HCT116 (cell line): ENCODE measurements around the gene PIP5KL1. TPM values are rescaled to one million over a fixed set of nuclear protein-coding genes. Genes with fewer than 3 reads are reported as not detected.

Experiments used
- ATAC-seq: fragments of 200-7000 bp; cut with Tn5 transposase; 2 replicates; pipeline ENCODE4 v1.9.1; 2020; ENCODE audit warnings: mild to moderate bottlenecking, moderate library complexity
- BruUV-seq: library from RNA; stranded (reverse); fragments of 400-500 nt; replicated peaks from 2 replicates; lab custom pipeline; 2021; lab: Mats Ljungman, UMichigan
- CTCF ChIA-PET: fragments of 300-600 bp; sonication (Branson Sonifier 250); formaldehyde crosslinking; loops from one replicate; lab custom pipeline; 2021; ENCODE audit warnings: antibody characterized with exemption; lab: Charles Lee
- POLR2A ChIA-PET: fragments of 300-600, 350-600 bp; sonication (Branson Sonifier 250); formaldehyde crosslinking; loops from one replicate; lab custom pipeline; 2021; ENCODE audit warnings: antibody characterized with exemption; lab: Charles Lee
- RAD21 ChIA-PET, 2 experiments: fragments of 300-600 bp; sonication (Branson Sonifier 250); formaldehyde crosslinking; loops; one replicate each; lab custom pipeline; 2023; ENCODE audit warnings: low total read pairs in 2 of 2; ENCODE audit not compliant: uncharacterized antibody in 2 of 2, unreplicated experiment in 2 of 2, low non-redundant PET in 1 of 2; lab: Charles Lee
- DNase-seq: peaks from one replicate; pipeline ENCODE4 v3.0.0-alpha.2; 2010; ENCODE audit warnings: low read depth, low spot score
- H2AFZ ChIP-seq: fragments of 200-600 bp; shearing (Covaris generic), sonication (generic); 2 replicates; pipeline ENCODE4 v1.6.1; 2017; ENCODE audit warnings: low read depth, mixed run types, mixed read lengths, antibody characterized with exemption, low read length; ENCODE audit not compliant: poor library complexity, severe bottlenecking
- H3K27ac ChIP-seq: 2 replicates; pipeline ENCODE4 v1.5.1; 2012; ENCODE audit warnings: low read depth, low read length
- H3K27me3 ChIP-seq: fragments of 200-600 bp; sonication (generic); 2 replicates; pipeline ENCODE4 v1.6.1; 2016; ENCODE audit warnings: mixed run types, low read length, mixed read lengths; ENCODE audit not compliant: insufficient read depth
- H3K36me3 ChIP-seq, 2 experiments: fragments of 200-500 bp in 1 of 2; fragments of 200-600 bp in 1 of 2; sonication (Bioruptor generic) in 1 of 2; sonication (generic) in 1 of 2; 2 replicates each; pipeline versions ENCODE4 v1.5.1 to v1.6.1; 2014 to 2016; ENCODE audit warnings: low read length in 2 of 2, inconsistent platforms in 1 of 2, mixed read lengths in 1 of 2, mixed run types in 1 of 2; ENCODE audit not compliant: insufficient read depth in 2 of 2, control insufficient read depth in 1 of 2
- H3K4me1 ChIP-seq, 2 experiments: fragments of 200-600 bp in 1 of 2; sonication (generic) in 1 of 2; 2 replicates each; pipeline versions ENCODE4 v1.5.1 to v1.6.1; 2012 to 2017; ENCODE audit warnings: low read length in 2 of 2, inconsistent platforms in 1 of 2, mild to moderate bottlenecking in 1 of 2, mixed read lengths in 1 of 2, mixed run types in 1 of 2, moderate library complexity in 1 of 2; ENCODE audit not compliant: insufficient read depth in 2 of 2, control insufficient read depth in 1 of 2
- H3K4me2 ChIP-seq: fragments of 200-600 bp; sonication (generic); 2 replicates; pipeline ENCODE4 v1.6.1; 2017; ENCODE audit warnings: mixed run types, low read length, mixed read lengths
- H3K4me3 ChIP-seq, 2 experiments: fragments of 200-600 bp in 1 of 2; sonication (generic) in 1 of 2; replicated peaks in 1 of 2; 2 replicates each; pipeline ENCODE4 v1.5.1; 2011 to 2016; ENCODE audit warnings: low read length in 2 of 2, control low read depth in 1 of 2, low read depth in 1 of 2, mild to moderate bottlenecking in 1 of 2, mixed read lengths in 1 of 2, mixed run types in 1 of 2
- H3K79me2 ChIP-seq: fragments of 200-600 bp; sonication (generic); 2 replicates; pipeline ENCODE4 v1.6.1; 2017; ENCODE audit warnings: mild to moderate bottlenecking, mixed run types, low read length, moderate library complexity, mixed read lengths; ENCODE audit not compliant: insufficient read depth
- H3K9ac ChIP-seq: fragments of 200-600 bp; sonication (generic); 2 replicates; pipeline ENCODE4 v1.6.1; 2016; ENCODE audit warnings: low read length, mixed read lengths
- H3K9me2 ChIP-seq: fragments of 200-600 bp; sonication (generic), shearing (Covaris generic); 2 replicates; pipeline ENCODE4 v1.6.1; 2017; ENCODE audit warnings: mixed run types, mild to moderate bottlenecking, moderate library complexity; ENCODE audit not compliant: insufficient read depth
- H3K9me3 ChIP-seq, 2 experiments: fragments of 200-500 bp in 1 of 2; fragments of 200-600 bp in 1 of 2; sonication (Bioruptor generic) in 1 of 2; sonication (generic) in 1 of 2; 2 replicates each; pipeline ENCODE4 v1.6.1; 2014 to 2017; ENCODE audit warnings: low read length in 2 of 2, mixed read lengths in 2 of 2, inconsistent platforms in 1 of 2, low read depth in 1 of 2, mild to moderate bottlenecking in 1 of 2, mixed run types in 1 of 2, moderate library complexity in 1 of 2; ENCODE audit not compliant: control insufficient read depth in 1 of 2, insufficient read depth in 1 of 2
- H4K20me1 ChIP-seq: fragments of 200-600 bp; sonication (generic), shearing (Covaris generic); 2 replicates; pipeline ENCODE4 v1.6.1; 2017; ENCODE audit warnings: mixed run types, mild to moderate bottlenecking, moderate library complexity; ENCODE audit not compliant: insufficient read depth
- CTCF ChIP-seq, 3 experiments: fragments of 200-600 bp in 1 of 3; sonication (generic) in 1 of 3; IDR thresholded peaks in 2 of 3; conservative IDR thresholded peaks in 1 of 3; 2 replicates each; pipeline ENCODE4 v1.5.1; 2012 to 2017; ENCODE audit warnings: low read depth in 2 of 3, low read length in 2 of 3, antibody characterized with exemption in 1 of 3, borderline replicate concordance in 1 of 3, control low read depth in 1 of 3, mild to moderate bottlenecking in 1 of 3, mixed read lengths in 1 of 3, mixed run types in 1 of 3, moderate library complexity in 1 of 3; ENCODE audit not compliant: insufficient read depth in 1 of 3
- ELF1 ChIP-seq: IDR thresholded peaks from 2 replicates; pipeline ENCODE4 v1.6.1; 2012; ENCODE audit warnings: low read depth, borderline replicate concordance
- POLR2AphosphoS5 ChIP-seq: IDR thresholded peaks from 2 replicates; pipeline ENCODE4 v1.6.1; 2011; ENCODE audit warnings: mild to moderate bottlenecking, low read depth, low read length, moderate library complexity
- SIN3A ChIP-seq: IDR thresholded peaks from 2 replicates; pipeline ENCODE4 v1.6.1; 2012; ENCODE audit warnings: low read depth
- ZBTB33 ChIP-seq: IDR thresholded peaks from 2 replicates; pipeline ENCODE4 v1.6.1; 2011; ENCODE audit warnings: mild to moderate bottlenecking, low read length, moderate library complexity; ENCODE audit not compliant: insufficient replicate concordance; ENCODE audit errors: extremely low read depth
- ZFX ChIP-seq: fragments of 450-650 bp; IDR thresholded peaks from 2 replicates; pipeline ENCODE4 v1.6.1; 2017
- ZNF274 ChIP-seq: fragments of 200-500 bp; sonication (Bioruptor generic); IDR thresholded peaks from 2 replicates; pipeline ENCODE4 v1.6.1; 2014; ENCODE audit warnings: mild to moderate bottlenecking, low read depth, low read length, inconsistent platforms
- intact Hi-C: fragments of 100-400 bp; cut with micrococcal nuclease; formaldehyde crosslinking; loops from 2 replicates; pipeline ENCODE4 v1.10.0; 2022
- total RNA-seq: library from RNA; stranded (reverse); gene quantifications from one replicate; pipeline ENCODE4 v1.2.1, GENCODE V29; 2021; ENCODE audit not compliant: unreplicated experiment
- TF ChIP-seq, protein P1 (sequence below): IDR thresholded peaks from 2 replicates; pipeline ENCODE4 v1.6.1; 2012; ENCODE audit warnings: low read depth

Gene PIP5KL1
- total RNA-seq, 1 experiment from 2014 or later, result 37.6 TPM

GRCh38 chr9:127910613-127911205 is 19.9 kb downstream of the PIP5KL1 start:
- no peak overlapping the region for H3K4me2 ChIP-seq
- no peaks in the 10 kb centered on the region for H3K9me2 ChIP-seq
- no peak overlapping the region for H3K9ac ChIP-seq
- H4K20me1 ChIP-seq, result no peaks in the 10 kb centered on the region
- TF ChIP-seq CTCF (IDR thresholded peaks at IDR 0.05 in 2 of 3, conservative IDR thresholded peaks at IDR 0.05 in 1 of 3; ENCODE audit: borderline replicate concordance in 1 of 3, insufficient read depth in 1 of 3, low read depth in 2 of 3, low read length in 2 of 3) (0 out of 6 replicates have a peak, but pooled peaks of 2 of the 3 experiments have one; percentile 17 to 18), ZNF274 (no peak)
- H3K27me3 ChIP-seq, result no peaks in the 10 kb centered on the region
- ATAC-seq (peak; percentile 48; the same call in 1 of the 2 replicates), DNase-seq (no peak)
- RAD21 ChIA-PET, result no interaction called here
- CTCF ChIA-PET, result interaction anchor here (1.1 to 1.6 kb wide), 2 partner anchors 41 to 176 kb away, joined by 3 to 4 read pairs; partner anchors contain the start of gene TOR2A
- peaks cover 3 to 32% of the 10 kb centered on the region in 2 experiments; a peak in 2 of 4 replicates for H3K36me3 ChIP-seq
- BruUV-seq, result no TSS peak
- peaks cover 9% of the 10 kb centered on the region; the same call in 1 of the 2 replicates for H3K79me2 ChIP-seq
- POLR2A ChIA-PET, result no interaction called here
- H3K9me3 ChIP-seq, result no peaks in the 10 kb centered on the region
- peaks cover 7 to 14% of the 10 kb centered on the region in 2 experiments for H3K4me1 ChIP-seq
- H3K27ac ChIP-seq, result no peak overlapping the region
- H3K4me3 ChIP-seq, result no peak overlapping the region
- intact Hi-C loops, result no loop called here
- no peak overlapping the region for H2AFZ ChIP-seq

DNA sequence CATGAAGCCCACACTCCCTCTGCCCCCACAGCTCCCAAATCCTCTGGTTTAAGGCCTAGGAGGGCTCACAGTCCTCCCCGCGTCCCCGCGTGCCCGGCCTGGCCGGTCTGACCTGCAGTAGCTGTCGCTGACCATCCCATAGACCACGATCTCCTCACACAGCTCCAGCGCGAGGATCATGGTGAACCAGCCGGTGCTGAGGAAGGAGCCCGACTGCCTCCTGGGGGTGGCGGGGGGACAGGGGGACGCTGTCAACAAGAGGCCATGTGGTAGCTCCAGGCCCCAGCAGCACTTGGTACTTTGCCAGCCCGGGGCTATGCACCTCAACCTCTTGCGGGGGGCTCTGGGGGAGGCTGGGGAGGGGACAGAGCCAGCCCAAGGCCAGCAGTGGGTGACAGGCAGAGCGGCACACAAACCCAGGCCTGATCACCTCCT is 20.7 kb downstream of the PIP5KL1 start:
- no peaks in the 10 kb centered on the region for H3K27me3 ChIP-seq
- H2AFZ ChIP-seq, result no peak overlapping the region
- H3K4me2 ChIP-seq, result no peak overlapping the region
- peaks cover 0 to 14% of the 10 kb centered on the region in 2 experiments; a peak in 2 of 4 replicates for H3K4me1 ChIP-seq
- no peak for ATAC-seq
- intact Hi-C loops, result no loop called here
- no peak overlapping the region for H3K9ac ChIP-seq
- CTCF ChIA-PET, result interaction anchor here (1.1 to 1.6 kb wide), 2 partner anchors 40 to 175 kb away, joined by 3 to 4 read pairs; partner anchors contain the start of gene TOR2A
- POLR2A ChIA-PET, result no interaction called here
- no peak overlapping the region for H3K27ac ChIP-seq
- no peak for DNase-seq
- H3K9me3 ChIP-seq, result no peaks in the 10 kb centered on the region
- H3K4me3 ChIP-seq, result no peak overlapping the region
- no peaks in the 10 kb centered on the region for H4K20me1 ChIP-seq
- no peaks in the 10 kb centered on the region for H3K9me2 ChIP-seq
- RAD21 ChIA-PET, result interaction anchor here in 1 of 2 experiments (0.7 kb wide), 1 partner anchor 8 kb away, joined by 5 read pairs; no protein-coding TSS in a partner anchor
- H3K79me2 ChIP-seq, result peaks cover 6% of the 10 kb centered on the region; the same call in 1 of the 2 replicates
- H3K36me3 ChIP-seq, result peaks cover 3 to 30% of the 10 kb centered on the region in 2 experiments; a peak in 2 of 4 replicates
- no TSS peak for BruUV-seq
- no peak for TF ChIP-seq ZFX
- no peak for TF ChIP-seq POLR2AphosphoS5
- no peak for TF ChIP-seq ZBTB33
- TF ChIP-seq ELF1, result no peak
- TF ChIP-seq SIN3A, result no peak
- TF ChIP-seq, protein P1, sequence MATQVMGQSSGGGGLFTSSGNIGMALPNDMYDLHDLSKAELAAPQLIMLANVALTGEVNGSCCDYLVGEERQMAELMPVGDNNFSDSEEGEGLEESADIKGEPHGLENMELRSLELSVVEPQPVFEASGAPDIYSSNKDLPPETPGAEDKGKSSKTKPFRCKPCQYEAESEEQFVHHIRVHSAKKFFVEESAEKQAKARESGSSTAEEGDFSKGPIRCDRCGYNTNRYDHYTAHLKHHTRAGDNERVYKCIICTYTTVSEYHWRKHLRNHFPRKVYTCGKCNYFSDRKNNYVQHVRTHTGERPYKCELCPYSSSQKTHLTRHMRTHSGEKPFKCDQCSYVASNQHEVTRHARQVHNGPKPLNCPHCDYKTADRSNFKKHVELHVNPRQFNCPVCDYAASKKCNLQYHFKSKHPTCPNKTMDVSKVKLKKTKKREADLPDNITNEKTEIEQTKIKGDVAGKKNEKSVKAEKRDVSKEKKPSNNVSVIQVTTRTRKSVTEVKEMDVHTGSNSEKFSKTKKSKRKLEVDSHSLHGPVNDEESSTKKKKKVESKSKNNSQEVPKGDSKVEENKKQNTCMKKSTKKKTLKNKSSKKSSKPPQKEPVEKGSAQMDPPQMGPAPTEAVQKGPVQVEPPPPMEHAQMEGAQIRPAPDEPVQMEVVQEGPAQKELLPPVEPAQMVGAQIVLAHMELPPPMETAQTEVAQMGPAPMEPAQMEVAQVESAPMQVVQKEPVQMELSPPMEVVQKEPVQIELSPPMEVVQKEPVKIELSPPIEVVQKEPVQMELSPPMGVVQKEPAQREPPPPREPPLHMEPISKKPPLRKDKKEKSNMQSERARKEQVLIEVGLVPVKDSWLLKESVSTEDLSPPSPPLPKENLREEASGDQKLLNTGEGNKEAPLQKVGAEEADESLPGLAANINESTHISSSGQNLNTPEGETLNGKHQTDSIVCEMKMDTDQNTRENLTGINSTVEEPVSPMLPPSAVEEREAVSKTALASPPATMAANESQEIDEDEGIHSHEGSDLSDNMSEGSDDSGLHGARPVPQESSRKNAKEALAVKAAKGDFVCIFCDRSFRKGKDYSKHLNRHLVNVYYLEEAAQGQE, result no peak
